Kidney capillary endothelial cell (primary cell): Measurements from ENCODE around the gene INSIG1.

ENCODE experiments used
- DNase-seq: peaks from one replicate; pipeline ENCODE4 v3.0.0-alpha.2; 2018; ENCODE audit warnings: low spot score

Gene INSIG1

DNA sequence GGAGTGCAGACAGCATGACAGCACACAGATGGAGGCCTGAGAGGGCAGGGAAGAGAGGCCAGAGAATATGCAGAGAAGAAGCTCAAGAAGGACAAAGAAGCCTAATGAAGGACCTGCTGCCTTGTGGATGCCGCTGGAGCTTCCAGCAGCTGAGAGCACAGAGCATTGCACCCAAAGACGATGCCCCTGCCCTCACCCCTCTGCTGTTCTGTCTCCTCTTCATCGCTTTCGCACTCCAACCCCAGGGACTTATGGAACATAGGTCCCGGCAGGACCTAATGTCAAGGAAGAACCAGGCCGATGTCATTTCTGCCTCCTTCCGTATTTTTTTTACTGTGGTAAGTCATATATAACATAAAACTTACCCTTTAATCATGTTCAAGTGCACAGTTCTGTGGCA lies 12.3 kb upstream of the INSIG1 start:
- DNase-seq: no peak

DNA sequence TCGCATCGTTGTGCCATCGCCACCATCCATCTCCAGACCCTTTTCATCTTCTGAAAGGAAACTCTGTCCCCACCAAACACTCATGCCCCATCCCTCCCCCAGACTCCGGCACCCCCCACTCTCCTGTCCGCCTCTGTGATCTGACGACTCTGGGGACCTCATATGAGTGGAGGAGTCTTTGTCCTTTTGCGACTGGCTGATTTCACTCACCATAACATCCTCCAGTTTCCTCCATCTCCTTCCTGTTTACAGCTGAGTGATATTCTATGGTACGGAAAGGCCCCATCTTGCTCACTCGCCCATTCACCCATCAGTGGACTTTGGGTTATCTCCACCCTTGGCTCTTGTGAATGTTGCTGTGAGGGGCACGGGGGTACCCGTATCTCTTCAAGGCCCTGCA lies 11.8 kb upstream of the INSIG1 start:
- no peak for DNase-seq

DNA sequence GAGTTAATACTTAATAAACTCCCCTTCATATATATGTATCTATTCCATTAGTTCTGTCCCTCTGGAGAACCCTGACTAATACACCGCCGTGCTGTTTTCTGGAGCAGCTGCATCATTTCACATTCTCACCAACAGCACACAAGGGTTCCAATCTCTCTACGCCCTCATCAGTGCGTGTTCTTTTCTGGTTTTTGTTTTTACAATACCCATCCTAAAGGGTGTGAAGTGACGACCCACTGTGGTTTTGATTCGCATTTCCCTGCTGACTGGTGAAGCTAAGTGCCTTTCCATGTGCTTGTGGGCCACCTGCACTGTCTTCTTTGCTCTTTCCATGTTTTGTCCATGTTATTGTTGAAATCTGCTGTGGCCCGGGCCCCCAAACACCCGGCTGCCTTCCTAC lies 11.0 kb upstream of the INSIG1 start:
- DNase-seq: no peak

DNA sequence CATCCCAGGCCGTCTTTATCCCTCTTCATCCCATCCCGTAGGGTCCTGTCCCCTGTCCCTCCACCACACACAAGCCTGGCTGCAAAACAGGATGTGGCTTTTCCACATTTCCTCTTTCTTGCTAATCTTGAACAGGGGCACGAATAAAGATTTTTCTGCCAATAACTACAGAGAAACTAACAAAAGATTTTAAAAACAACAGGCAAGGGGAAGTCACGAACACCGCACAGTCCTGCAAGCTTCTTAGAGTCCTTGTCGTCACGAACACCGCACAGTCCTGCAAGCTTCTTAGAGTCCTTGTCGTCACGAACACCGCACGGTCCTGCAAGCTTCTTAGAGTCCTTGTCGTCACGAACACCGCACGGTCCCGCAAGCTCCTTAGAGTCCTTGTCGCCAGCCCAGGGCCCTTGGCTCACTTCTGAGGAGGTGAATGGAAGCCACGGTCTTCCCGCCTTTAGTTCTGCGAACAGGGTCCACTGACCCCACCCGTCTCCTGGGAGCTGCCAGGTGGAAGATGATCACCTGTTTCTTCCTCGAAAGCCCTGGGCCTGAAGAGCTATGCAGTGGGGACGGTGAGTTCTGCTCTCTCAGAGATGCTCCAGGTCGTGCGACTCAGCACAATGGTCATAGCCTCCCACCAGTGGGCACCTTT lies 10.3 kb upstream of the INSIG1 start:
- DNase-seq: no peak

DNA sequence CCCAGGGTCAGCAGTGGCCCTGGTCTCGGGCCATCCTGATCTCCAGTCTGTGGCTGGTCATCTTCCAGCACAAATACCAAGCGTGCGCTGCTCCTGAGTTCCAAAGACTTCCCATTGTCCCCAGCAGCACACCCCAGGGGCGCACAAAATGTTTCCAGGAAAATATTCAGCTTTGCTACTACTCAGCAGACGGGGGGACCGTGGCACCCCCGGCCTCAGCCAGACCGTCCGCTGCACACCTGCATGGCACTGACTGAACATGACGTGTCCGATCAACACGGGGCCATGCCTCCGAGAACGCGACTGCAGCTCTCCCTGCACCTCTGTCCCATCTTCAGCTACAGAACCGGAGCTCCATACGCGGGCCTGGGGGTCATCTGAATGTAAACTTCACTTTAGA lies 9.6 kb upstream of the INSIG1 start:
- no peak for DNase-seq

DNA sequence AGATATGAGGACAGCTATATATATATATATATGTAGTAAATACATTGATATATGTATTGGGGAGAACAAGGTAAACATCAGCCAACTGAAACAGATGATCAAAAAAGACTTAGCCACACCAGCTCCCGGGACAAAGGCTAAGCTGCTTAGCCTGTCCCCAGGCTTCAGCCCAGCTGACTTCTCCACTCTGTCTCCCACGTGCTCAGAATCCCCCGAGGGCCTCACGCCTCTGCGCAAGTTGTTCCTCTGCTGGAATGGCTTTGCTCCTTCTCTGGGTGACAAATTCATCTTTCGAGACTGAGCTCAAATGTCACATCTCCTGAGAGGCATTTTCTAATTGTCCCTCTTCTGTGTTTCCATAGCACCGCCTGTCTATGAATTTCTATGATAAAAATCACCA lies 8.6 kb upstream of the INSIG1 start:
- no peak for DNase-seq

DNA sequence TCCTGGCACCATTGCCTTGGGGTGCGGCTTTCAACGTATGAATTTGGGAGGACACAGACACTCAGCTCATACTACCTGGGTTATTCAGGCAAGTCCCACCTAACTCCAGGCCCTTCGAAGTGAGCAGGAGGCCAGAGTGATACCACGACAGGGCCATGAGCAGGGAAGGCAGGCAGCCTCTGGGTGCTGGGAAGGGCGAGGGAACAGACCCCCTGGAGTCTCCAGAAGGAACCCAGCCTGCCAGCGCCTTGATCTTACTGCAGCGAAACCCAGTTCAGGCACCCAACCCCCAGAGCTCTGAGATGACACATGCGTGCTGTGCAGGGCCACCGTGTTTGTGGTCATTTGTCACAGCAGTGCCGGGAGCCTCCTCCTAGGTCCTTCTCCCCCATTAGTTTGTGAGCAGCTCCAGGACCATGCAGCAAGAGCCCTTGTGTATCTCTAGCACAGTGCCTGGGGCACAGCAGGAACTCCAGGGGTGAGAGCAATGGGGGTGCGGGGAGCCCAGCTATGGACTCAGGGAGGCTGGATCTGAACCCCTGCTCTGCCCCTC lies 7.7 kb upstream of the INSIG1 start:
- no peak for DNase-seq

DNA sequence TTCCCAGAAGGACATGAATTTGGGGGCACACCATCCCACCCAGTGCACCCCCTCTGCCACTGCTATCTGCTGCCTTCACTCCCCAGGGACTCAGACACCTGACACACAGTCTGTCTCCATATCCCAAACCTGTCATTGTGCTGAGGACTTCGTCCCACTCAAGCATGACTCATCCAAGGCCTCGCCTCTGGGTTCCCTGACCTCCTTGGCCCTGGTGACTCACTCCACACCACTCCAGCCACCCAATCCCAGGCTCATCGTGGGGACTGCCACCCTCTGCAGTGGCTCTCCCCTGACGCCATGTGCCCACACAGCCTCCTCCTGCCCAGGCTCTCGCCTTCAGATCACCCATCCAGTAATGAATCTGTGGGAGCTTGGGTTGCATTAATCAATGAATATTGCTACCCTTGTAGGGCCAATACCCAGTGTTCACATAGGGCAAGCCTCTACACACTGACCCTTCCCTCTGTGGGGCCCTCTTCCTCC lies 6.6 kb upstream of the INSIG1 start:
- DNase-seq: peak; percentile 62

DNA sequence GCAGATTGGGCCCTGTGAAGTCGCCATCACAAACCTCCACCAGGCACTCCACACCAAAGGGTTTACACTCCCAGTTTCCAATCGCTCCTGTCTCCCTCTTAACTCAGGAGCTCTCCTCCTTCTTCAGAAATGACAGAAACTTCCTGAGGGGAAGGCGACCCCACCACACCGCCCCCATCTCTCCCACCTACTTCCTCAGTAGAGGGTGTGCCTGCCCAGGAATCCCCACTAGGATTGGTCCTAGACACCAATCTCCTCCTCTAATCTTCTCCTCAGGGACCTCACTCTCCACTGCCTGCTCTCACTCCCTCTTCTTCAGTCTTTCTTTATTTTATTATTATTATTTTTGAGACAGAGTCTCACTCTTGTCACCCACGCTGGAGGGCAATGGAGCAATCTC lies 5.9 kb upstream of the INSIG1 start:
- DNase-seq: no peak

DNA sequence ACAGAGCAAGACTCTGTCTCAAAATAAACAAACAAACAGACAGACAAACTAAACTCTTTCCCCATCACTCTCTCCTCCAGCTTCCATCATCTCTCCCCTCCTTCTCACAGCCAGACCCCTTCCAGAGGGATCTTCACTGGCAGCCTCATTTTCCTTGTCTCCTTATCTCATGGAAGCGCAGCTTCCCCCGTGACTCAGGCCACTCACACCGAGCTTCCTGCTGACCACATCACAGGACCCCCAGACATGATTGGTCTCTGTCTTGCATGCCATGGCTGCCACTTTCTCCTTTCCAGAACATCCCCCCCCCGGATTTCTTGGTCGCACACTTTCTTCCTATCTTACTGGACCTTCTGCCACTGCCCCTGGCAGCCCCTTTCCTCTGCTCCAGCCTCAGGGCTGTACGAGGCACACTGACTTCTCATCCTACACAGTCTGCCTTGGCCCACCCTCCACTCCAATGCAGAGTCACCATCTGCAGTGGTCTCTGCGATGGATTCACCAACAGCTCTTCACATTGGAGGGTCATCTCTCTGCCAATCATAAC lies 4.9 kb upstream of the INSIG1 start:
- no peak for DNase-seq

DNA sequence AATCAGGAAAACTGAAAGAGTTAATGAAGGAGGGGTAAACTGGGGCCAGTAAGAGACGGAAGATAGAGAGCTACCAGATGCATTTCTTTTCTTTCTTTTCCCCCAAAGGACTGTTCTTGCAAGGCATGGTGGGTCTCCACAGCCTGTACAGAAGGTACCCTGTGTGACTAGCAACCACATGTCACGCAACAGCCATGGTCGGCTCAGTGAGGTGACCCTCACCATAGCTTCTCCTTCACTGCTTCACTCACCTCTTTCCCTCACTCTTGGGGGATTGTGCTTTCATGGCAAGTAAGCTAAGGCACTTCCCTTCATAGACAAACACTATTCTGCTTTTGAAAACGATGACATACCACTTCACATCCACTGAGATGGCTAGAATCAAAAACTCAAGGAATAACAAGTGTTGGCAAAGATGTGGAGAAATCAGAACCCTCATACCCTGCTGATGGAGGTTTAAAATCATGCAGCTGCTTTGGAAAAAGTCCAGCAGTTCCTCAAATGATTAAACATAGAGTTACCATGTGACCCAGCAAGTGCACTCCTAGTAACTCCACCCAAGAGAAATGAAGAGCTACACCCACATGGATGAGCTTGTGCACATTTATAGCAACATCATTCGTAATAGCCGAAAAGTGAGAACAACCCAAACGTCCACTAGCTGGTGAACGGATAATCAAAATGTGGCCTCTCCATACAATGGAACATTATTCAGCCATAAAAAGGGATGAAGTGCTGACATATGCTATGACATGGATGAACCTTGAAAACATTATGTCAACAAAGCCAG lies 3.8 kb upstream of the INSIG1 start:
- DNase-seq: no peak

DNA sequence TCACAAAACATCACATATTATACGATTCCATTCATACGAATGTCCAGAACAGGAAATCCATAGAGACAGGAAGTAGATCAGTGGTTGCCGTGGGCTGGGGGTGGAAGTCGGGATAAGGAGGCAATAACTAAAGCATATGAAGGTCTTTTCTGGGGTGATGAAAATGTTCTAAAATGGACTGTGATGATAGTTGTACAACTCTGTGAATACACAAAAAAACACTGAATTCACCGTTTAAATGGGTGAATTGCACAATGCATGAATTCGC lies 3.2 kb upstream of the INSIG1 start:
- DNase-seq: peak; percentile 51

DNA sequence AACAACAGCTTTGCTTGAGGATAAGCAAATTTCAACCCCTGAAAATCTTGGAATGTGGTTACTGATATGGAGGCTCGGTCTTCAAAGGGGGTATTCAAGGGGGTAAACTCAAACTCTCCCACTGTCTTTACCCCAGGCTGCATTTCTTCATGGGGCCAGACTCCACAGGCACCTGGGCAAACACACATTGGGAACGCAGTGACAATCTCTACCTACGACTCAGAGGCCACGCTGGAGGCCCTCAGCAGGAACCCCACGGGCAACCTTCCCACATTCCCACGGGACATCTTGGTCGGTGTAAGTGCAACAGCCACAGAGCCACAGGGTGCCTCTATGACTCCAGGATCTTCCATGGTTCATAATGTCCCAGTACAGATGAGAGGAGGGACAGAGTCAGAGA lies 2.2 kb upstream of the INSIG1 start:
- no peak for DNase-seq

DNA sequence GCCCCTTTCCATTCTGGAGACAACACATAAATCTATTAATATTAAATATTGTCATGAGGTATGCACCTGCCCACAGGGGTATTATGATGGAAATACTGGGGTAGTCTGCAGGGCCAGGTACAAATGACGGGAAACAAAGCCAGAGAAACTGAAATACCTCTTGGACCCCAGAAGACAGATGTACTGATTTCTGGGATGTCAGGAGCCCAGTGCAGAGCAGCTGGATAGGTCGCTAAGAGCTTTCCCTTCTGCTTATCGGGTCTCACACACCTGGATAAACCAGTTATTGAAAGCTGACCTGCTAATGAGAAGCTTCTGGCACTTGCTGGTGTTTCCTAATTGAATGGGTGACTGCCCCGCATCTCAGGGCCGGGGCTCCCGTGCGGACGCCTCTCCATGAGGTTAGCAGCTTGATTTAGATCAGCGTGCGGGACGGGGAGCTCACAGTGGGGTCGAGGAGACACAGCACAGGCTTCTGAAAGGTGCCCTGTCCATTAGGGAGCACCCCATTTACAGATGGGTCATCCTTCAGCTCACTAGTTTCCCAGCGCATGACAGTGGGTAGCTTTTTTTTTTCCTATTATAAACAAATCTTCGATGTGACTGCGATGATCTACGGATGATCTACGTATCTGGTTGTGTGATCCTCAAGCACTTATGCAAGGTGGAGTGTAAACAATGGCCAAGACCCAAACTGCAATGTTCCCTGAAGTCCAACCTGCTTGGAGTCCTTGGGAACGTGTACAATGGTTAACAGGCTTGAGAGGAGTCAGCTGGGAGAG lies 1.5 kb upstream of the INSIG1 start:
- DNase-seq: no peak

DNA sequence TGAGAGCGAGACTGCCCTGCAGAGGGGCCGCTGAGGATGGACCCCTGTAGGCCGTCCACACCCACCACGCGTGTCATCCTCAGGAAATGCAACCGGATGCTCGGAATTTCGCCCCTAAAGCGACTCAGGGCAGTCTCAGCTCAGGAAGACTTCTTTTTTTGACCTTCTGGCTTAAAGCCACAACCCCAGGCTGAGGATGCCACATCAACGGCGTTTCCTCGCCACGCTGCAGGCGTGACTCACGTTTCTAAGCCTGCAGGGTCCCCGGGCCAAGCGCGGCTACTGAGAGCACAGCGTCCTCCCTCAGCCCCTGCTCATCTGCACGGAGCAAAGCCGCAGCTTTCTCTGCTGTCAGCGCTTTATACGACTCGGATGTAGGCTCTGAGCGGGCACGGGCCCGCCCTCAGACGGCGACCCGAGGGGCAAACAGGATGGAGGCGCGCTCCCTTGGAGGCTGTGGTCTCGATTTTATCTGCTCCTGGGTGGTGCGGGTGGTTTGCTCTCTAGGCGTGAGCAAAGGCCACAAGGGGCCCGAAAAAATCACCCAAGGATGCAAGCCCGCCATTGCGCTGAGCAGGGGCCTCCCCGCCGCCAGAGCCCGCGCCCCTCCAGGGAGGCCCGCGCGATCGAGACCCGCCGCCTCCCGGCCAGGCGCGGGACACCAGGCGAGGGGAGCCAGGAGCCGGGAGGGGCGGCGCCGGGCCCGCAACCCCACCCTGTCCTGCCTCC lies 726 bp upstream of the INSIG1 start:
- peak; percentile 93 for DNase-seq

DNA sequence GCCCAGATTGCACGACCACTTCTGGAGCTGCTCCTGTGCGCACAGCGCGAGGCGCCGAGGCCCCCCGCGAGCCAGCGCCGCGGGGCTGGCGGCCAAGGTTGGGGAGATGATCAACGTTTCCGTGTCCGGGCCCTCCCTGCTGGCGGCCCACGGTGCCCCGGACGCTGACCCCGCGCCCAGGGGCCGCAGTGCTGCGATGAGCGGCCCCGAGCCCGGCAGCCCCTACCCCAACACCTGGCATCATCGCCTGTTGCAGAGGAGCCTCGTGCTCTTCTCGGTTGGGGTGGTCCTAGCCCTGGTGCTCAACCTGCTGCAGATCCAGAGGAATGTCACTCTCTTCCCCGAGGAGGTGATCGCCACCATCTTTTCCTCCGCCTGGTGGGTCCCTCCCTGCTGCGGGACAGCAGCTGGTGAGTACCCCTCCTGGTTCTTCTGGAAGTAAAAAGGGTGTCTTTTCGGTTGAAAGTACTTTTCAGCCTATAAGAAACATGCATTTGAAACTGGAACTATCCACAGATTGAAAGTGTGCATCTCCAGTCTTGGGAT lies 683 bp downstream of the INSIG1 start:
- DNase-seq: no peak

DNA sequence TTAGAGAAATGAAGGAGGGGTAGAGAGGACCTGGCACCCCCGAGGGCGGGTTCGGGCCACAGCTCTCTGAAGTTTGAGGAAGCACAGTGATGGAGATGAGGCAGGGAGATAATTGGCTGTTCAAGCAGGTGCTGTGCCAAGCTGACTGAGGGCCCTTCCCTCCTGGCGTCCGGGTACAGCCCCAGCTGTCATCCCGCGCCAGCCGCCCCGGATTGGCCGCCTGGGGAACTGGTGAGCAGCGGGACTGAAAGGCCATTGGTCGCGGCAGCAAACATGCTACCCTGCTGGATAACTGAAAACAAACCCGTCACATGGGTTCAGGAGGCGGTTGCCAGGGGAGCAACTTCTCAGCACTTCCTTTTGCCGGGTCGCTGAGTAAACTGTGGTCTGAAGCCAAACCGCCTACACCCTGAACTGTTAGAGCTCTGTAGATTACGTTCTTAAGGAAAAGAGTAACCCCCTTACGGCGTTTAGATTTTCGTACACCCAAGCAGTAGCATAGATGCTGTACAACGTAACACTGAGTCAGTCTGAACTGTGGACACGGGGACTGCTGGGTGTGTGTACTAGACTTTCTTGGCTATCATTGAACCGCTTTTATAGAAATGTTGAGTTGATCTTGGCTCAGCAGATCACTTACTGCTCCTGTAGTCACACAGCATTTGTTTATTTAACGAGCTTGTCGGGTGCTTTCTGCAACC lies 1.3 kb downstream of the INSIG1 start:
- peak; percentile 89 for DNase-seq

DNA sequence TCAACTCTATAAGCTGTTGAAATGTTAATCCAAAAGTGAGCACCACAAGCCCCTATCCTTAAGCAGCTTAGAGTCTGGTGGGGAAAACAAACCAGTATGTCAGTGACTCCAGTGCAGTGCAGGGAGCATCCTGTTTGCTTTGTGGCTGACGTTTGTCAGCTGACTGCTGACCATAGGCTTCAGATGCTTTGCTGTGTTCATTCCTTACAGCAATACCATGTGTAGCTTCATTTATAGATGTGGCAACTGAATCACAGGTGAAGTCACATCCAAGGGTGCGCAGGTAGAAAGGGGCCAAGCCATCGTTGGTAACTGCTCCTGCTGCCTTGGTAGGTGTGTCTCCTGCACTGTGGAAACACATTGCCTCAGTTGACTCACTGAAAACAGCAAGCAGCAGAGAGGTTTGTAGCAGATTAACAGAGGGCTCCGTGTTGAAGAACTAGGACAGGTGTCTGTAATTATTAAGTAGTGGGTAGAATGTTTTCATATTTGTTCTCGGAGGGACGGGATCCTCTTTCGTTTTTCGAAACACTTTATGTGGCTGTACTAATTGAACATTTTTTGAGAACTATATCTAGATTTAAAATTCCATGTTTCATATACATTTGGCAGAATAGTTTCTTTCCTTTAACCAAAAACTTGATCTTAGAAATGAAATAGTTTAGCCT lies 2.0 kb downstream of the INSIG1 start:
- no peak for DNase-seq

DNA sequence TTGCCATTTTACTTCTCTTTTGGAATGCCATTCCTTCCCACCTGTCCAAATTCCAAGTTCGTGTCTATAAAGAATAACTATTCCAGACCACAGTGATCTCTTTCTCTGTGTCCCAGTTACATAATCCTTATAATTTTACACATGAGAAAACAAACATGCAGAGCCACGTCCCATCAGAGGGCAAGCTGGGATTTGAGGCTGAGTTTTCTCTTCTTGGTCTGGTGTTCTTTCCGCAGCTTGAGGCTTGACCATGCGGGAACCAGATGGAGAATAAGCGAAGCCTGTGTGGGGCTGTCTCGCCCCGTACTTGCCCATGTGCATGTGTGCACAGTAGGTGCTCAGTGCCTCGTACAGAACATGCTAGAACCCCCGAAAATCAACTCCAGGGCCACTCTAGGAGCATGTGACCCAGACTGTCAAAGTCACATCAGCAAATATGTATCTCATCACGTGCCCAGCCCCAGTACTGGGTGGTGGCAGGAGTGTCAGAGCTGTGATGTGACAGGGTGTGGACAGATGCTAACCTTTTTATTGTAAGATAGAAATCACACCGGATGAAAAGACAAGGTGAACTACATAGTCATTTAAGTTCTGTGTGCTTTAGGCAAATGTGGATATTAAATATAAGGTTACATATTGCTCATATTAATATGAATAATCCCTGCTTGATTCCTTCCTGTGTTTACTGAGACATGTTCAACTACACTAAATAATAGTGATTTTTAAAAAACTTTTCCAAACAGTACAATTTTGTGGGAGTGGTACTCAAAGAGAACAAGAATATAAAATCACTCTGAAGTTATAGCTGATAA lies 3.2 kb downstream of the INSIG1 start:
- no peak for DNase-seq
